ENCODE measurements around the gene MED12. TPM values are rescaled to one million over a fixed set of nuclear protein-coding genes. Genes with fewer than 3 reads are reported as not detected.

Gene MED12
- total RNA-seq, 1 donor from 2014 or later = 123 TPM

DNA sequence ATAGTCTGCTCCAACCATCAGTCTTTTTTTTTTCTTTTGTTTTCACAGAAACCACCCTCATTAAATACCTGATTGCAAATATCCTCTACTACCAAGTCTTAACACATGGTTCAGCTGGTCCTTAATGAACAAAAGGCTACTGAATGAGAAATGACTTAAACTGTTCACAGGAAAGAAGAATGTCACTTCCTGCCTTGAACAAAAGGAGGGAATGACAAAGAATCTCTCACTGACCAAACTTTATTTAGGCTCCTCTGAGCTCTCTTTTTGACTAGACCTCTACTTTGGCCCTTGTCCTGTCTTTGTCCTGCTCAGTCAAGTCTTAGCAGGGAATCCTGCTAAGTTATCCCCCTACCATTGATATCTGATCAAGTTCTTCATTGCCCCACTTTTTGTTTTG, 72.9 kb downstream of the MED12 start:
- Mint-ChIP-seq H3K36me3 (ENCODE audit: insufficient read depth) (no peaks in the 10 kb centered on the region), H3K9me3 (ENCODE audit: low read depth) (peaks cover 13% of the 10 kb centered on the region), H3K4me3 (ENCODE audit: low read depth) (no peak overlapping the region), H3K4me1 (ENCODE audit: low read depth) (no peaks in the 10 kb centered on the region), H3K27ac (no peak overlapping the region), H3K27me3 (no peaks in the 10 kb centered on the region)
- TF ChIP-seq, protein P1, sequence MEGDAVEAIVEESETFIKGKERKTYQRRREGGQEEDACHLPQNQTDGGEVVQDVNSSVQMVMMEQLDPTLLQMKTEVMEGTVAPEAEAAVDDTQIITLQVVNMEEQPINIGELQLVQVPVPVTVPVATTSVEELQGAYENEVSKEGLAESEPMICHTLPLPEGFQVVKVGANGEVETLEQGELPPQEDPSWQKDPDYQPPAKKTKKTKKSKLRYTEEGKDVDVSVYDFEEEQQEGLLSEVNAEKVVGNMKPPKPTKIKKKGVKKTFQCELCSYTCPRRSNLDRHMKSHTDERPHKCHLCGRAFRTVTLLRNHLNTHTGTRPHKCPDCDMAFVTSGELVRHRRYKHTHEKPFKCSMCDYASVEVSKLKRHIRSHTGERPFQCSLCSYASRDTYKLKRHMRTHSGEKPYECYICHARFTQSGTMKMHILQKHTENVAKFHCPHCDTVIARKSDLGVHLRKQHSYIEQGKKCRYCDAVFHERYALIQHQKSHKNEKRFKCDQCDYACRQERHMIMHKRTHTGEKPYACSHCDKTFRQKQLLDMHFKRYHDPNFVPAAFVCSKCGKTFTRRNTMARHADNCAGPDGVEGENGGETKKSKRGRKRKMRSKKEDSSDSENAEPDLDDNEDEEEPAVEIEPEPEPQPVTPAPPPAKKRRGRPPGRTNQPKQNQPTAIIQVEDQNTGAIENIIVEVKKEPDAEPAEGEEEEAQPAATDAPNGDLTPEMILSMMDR (IDR thresholded peaks at IDR 0.05; ENCODE audit: unreplicated experiment) = no peak
- DNase-seq (ENCODE audit: low spot score, unreplicated experiment) = no peak

Other genes with a start within 250 kb of the MED12 start
- 6.5 and 7.2 TPM in 2 replicates for gene TEX11, start 209.9 kb upstream of the MED12 start, total RNA-seq
- gene SLC7A3, start 187.5 kb upstream of the MED12 start, total RNA-seq = 14.1 and 14.4 TPM in 2 replicates
- 68.9 and 77.0 TPM in 2 replicates for gene SNX12, start 50.3 kb upstream of the MED12 start, total RNA-seq
- gene FOXO4, start 22.7 kb upstream of the MED12 start, total RNA-seq = 35.1 and 41.0 TPM in 2 replicates
- gene CXorf65, start 11.9 kb upstream of the MED12 start, total RNA-seq = not detected in 2 replicates
- gene IL2RG, start 7.0 kb upstream of the MED12 start, total RNA-seq = 0.16 and 0.41 TPM in 2 replicates
- gene NLGN3, start 26.2 kb downstream of the MED12 start, total RNA-seq = 5.9 and 7.8 TPM in 2 replicates
- gene GJB1, start 104.6 kb downstream of the MED12 start, total RNA-seq = 22.2 and 23.6 TPM in 2 replicates
- 88.9 and 92.4 TPM in 2 replicates for gene ZMYM3, start 135.5 kb downstream of the MED12 start, total RNA-seq
- gene NONO, start 165.0 kb downstream of the MED12 start, total RNA-seq = 754 and 795 TPM in 2 replicates
- gene ITGB1BP2, start 183.2 kb downstream of the MED12 start, total RNA-seq = 5.8 and 6.6 TPM in 2 replicates
- gene TAF1, start 247.8 kb downstream of the MED12 start, total RNA-seq = 34.6 and 38.6 TPM in 2 replicates